GM21526 (cell line): ENCODE data around the gene ITGAE.

Experiments
- ATAC-seq: cut with Tn5 transposase; IDR thresholded peaks from one replicate; pipeline ENCODE4 v1.9.1; 2021; ENCODE audit warnings: moderate library complexity; ENCODE audit not compliant: unreplicated experiment, low FRiP score

The ITGAE gene

GRCh38 chr17:3678095-3678820 is 122.7 kb downstream of the ITGAE start:
- no peak for ATAC-seq

- ATAC-seq: no peak
These were observed 125.1 kb downstream of the ITGAE start for GRCh38 chr17:3675886-3676285.

GRCh38 chr17:3672571-3672970 is 128.4 kb downstream of the ITGAE start:
- no peak for ATAC-seq

GRCh38 chr17:3669548-3669947 is 131.4 kb downstream of the ITGAE start:
- ATAC-seq: no peak

GRCh38 chr17:3669085-3669347 is 132.0 kb downstream of the ITGAE start:
- no peak for ATAC-seq

- ATAC-seq: peak; percentile 76
These were observed 132.5 kb downstream of the ITGAE start, which contains the start of the genes EMC6 and TAX1BP3 for GRCh38 chr17:3668279-3669084. Gene EMC6, plus strand, starts transcription at chr17:3668812. Its CDS starts 335 bp downstream, at chr17:3669147. Gene TAX1BP3, minus strand, starts transcription at chr17:3668578. Its CDS starts 52 bp downstream, at chr17:3668526.

GRCh38 chr17:3667366-3668278 is 133.4 kb downstream of the ITGAE start:
- no peak for ATAC-seq

GRCh38 chr17:3666516-3666915 is 134.5 kb downstream of the ITGAE start:
- ATAC-seq: no peak

- no peak for ATAC-seq
These were observed 135.2 kb downstream of the ITGAE start for GRCh38 chr17:3665834-3666233.
